GM21526 (cell line): ENCODE results near the gene KCNJ5.

Source experiments
- ATAC-seq: cut with Tn5 transposase; IDR thresholded peaks from one replicate; pipeline ENCODE4 v1.9.1; 2021; ENCODE audit warnings: moderate library complexity; ENCODE audit not compliant: unreplicated experiment, low FRiP score

KCNJ5 gene

DNA sequence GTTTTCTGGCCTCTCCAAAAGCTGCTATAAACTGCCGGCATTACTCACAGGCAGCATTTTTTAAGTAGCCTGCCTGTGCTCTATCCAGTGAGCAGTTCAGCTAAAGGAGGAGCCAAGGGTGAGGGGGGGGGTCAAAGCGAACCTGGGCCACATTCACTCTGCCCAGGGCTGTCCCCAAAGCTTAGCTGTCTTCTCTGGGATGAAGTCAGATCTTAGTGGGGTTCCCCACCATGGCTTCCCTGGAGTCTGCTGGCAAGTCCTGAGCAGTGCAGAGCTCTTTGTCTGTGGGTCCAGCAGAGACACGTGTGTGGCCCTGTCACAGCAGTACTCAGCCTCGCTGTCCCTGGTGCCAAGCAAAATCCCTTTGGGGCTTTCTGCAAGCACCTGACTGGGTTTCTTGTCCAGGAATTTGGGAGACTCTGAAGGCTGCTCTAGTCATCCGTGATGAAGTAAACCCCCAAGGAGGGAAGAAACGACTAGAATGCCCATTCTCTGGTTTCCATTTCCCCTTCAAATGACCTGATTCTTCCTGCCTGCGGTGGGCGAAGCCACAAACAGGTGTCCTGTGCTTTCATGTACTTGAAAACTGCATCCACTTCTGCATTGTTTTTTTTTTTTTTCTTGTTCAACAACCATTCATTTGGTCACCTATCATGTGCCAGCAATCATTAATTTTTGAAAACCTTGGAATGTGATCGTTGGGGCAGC lies 2.6 kb downstream of the KCNJ5 start:
- ATAC-seq = peak; percentile 53

GRCh38 chr11:128894286-128894681 lies 3.1 kb downstream of the KCNJ5 start:
- ATAC-seq = no peak

DNA sequence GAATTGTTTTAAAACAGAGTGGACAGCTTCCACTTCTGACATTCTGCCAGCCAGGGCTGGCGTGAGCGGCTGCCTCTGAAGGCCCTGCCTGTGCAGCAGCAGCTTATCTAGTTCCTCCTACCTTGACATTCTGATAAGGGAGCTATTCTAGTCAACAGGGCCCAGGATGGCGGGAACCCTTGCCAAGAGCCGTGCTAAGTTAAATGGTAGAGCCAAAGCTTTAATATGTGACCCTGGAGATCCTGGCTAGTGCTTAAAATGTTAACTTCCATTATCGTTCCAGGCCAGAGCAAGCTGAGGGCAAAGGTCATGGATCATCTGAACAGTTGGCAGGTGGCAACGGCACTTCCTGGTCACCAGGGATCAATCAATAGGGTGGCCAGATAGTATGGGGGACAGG lies 3.5 kb downstream of the KCNJ5 start:
- ATAC-seq = no peak

GRCh38 chr11:128895526-128895925 lies 4.4 kb downstream of the KCNJ5 start:
- ATAC-seq = no peak

- no peak for ATAC-seq
Observed at GRCh38 chr11:128896356-128896755, 5.2 kb downstream of the KCNJ5 start.

- no peak for ATAC-seq
Observed at GRCh38 chr11:128897826-128898225, 6.7 kb downstream of the KCNJ5 start.

DNA sequence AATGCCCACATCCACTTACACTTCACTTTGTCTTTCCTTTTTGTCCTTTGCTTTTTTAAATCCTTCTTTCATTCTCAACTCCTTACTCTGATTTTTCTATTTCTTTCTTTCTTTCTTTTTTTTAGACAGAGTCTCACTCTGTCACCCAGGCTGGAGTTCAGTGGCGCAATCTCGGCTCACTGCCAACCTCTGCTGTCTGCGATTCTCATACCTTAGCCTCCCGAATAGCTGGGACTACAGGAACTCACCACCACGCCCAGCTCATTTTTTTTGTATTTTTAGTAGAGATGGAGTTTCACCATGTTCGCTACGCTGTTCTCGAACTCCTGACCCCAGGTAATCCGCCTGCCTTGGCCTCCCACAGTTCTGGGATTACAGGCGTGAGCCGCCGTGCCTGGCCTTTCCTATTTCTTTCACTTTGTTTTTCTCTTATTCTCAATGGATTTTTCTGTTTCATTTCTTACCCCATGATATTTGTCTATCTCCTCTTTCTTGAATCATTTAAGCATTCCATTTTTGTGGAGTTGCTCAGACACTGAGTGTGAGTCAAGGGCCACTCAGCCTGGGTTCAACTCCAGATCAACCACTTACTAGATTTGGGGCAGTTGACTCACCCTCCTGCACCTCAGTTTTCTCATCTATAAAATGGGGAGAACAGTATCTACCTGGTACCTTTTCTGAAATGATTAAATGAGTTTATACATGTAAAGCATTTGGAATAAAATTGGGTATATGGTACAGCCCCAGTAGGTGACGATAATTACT lies 7.6 kb downstream of the KCNJ5 start:
- no peak for ATAC-seq

GRCh38 chr11:128900468-128900867 lies 9.3 kb downstream of the KCNJ5 start:
- ATAC-seq = no peak

DNA sequence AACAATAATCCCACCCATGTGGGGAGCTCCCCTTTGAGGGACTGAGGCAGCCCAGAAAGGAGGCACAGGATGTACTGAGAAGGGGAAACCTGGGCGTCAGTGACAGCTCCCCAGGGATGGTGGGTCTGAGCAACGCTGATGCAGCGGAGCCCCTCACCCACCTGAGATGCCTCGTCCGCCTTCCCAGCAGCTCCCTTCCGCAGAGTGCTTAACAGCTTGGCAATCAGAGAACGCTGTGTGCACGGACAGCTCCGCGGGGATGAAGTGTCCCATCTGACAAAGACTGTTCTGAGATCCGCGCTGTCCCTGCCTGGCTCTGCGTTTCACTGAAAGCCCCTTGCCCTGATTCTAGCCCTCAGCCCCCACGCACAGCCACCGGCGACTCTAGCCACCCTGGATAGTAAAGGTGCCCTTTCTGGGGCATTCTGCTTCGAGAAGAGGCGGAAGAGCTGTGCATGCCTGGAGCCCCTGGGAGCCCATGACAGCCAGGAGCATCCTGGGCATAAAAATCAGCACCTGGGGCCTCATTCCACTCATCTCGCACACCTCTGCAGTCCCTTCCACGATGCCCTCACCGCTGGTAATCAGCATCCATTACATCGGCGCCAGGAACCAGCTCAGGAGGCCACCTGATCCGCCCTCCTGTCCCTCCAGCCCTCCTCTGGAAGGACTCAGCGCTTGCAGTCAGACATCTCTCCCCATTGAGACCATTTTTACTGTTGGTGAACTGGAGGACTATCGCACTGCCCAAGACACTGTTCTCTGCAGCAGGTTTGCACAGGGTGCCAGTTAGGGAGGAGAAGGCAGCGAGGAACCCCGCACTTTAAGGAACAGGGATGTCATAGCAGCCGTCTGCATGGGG lies 10.7 kb downstream of the KCNJ5 start:
- ATAC-seq = no peak

- no peak for ATAC-seq
Observed at GRCh38 chr11:128902515-128903066, 11.4 kb downstream of the KCNJ5 start.

- no peak for ATAC-seq
Observed at GRCh38 chr11:128903248-128904061, 12.3 kb downstream of the KCNJ5 start.

- no peak for ATAC-seq
Observed at GRCh38 chr11:128904303-128904655, 13.1 kb downstream of the KCNJ5 start.

- peak; percentile 20 for ATAC-seq
Observed at GRCh38 chr11:128904656-128905344, 13.6 kb downstream of the KCNJ5 start.

GRCh38 chr11:128905345-128906184 lies 14.4 kb downstream of the KCNJ5 start:
- ATAC-seq = peak; percentile 53

DNA sequence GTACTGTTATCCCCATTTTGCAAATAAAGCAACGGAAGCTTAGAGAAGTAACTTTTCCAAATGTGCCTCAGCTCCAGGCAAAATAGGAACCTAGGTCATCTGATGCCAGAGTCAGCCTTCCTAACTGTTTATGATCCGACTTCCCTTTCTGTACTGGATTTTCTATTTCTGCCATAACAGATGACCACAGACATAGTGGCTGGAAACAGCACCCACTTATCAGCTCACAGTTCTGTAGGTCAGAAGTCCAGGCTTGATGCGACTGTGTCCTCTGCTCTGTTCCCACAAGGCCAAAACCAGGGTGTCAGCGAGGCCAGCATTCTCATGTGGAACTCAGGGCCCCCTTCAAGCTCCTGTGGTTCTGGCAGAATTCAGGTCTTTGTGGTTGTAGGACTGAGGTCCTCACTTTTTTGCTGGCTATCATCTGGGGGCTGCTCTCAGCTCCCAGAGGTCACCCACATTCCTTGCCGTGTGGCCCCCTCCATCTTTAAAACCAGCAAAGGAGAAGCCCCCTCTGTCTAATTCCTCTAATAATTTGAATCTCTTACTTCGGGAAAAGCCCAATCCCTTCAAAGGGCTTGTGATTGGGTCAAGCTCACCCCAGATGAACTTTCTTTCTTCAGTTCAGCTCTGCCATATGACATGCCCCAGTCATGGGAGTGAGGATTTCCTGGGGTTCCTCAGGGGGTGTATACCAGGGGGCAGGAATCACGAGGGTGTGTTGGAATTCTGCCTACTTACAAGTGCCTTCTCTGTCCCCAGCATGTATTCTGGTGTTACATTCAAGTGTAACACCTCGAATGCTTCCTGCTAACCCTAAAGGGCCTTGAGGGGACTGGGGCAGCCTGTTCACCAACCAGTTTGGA lies 15.3 kb downstream of the KCNJ5 start:
- no peak for ATAC-seq

GRCh38 chr11:128907585-128907984 lies 16.4 kb downstream of the KCNJ5 start:
- ATAC-seq = no peak

GRCh38 chr11:128908391-128909246 lies 17.5 kb downstream of the KCNJ5 start:
- ATAC-seq = no peak
